ENCODE measurements around the gene EFNA5.
A peak's percentile ranks its signal among the peaks of the same experiment; 100 is the strongest.

EFNA5 gene

DNA sequence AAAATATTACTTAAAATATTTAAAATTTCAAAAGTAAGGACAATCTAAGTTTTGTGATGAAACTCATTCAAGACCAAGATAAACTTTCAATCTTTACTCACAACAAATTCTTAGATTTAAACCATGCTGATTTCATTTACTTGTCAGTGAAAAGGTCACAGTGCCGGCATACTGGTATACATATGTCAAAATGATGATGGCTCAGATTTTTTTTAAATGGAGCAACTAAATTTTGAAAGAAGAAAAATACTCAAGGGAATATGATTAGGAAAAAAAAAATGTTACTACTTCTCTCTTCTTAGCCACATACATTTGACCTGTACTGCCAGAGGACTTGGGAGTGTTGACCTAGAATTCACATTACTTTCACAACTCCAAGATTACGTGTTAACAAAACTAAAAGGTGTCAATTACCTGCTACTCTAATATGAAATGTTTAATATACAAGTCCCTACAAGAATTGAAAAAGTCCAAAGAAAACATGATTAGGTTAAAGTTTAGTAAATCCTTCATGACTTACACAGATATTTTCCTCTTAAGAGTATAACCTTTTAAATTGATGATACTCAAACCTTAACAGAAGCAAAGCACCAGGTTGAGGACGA is 4.6 kb downstream of the EFNA5 start:
- TF ChIP-seq OSR1 (CRISPR knock-in tag; IDR thresholded peaks at IDR 0.05): no peak
- no peak for TF ChIP-seq ZNF70 (CRISPR knock-in tag; IDR thresholded peaks at IDR 0.05)
- no peak for TF ChIP-seq RARB (CRISPR knock-in tag; IDR thresholded peaks at IDR 0.05)
- no peak for ATAC-seq

DNA sequence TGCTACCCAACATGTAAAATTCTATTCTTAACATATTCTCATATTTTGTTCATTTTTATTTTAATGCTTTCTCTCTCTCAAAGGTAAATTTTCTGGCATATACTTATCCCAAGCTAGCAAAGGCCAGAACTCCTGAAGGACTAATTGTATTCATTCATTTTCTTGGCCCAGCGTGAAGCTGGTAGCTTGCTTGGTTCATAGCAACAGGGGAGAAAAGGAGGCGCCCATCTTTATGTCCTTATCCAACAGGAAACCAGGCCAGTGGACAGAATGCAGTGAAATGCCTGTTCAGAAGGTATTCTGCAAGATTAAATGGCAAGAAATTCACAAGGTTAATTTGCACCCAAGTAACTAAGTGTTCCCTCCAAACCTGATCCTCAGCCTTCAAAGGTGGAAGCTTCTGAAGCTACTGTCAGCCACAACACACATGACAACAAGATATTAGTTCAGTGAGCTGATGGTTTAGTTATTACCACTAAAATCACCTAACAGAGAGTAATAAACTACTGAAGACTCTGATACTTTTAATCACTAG is 5.6 kb downstream of the EFNA5 start:
- TF ChIP-seq ARNTL (CRISPR knock-in tag; IDR thresholded peaks at IDR 0.05; ENCODE audit: borderline replicate concordance, low read depth) (no peak), BACH2 (CRISPR knock-in tag; IDR thresholded peaks at IDR 0.05; ENCODE audit: borderline replicate concordance) (no peak)
- ATAC-seq: no peak

DNA sequence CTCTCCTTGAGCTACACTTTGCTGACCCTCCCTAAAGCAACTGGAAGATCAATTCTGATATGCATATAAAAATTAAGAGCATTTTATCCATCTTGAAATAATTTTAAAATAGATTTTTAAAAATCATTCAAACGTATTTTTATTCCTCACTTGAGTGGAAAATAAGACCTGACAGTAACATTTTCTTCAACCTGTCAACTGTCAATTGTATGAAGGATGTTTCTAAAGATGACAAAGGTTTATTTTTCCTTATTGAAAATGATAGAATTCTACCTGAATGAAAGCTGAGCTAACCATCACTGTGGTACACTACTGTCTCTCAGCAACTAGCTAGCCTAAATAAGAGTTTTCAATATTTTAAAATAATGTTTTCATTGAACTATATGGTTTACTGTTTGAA is 7.0 kb downstream of the EFNA5 start:
- ATAC-seq: no peak
- TF ChIP-seq, protein P1, sequence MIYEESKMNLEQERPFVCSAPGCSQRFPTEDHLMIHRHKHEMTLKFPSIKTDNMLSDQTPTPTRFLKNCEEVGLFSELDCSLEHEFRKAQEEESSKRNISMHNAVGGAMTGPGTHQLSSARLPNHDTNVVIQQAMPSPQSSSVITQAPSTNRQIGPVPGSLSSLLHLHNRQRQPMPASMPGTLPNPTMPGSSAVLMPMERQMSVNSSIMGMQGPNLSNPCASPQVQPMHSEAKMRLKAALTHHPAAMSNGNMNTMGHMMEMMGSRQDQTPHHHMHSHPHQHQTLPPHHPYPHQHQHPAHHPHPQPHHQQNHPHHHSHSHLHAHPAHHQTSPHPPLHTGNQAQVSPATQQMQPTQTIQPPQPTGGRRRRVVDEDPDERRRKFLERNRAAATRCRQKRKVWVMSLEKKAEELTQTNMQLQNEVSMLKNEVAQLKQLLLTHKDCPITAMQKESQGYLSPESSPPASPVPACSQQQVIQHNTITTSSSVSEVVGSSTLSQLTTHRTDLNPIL (CRISPR knock-in tag; IDR thresholded peaks at IDR 0.05; ENCODE audit: low read depth): no peak
- TF ChIP-seq TOX (CRISPR knock-in tag; IDR thresholded peaks at IDR 0.05; ENCODE audit: borderline replicate concordance) (no peak), ESRRG (CRISPR knock-in tag; IDR thresholded peaks at IDR 0.05) (no peak), OSR1 (CRISPR knock-in tag; IDR thresholded peaks at IDR 0.05) (no peak), RARB (CRISPR knock-in tag; IDR thresholded peaks at IDR 0.05) (no peak), SNAI2 (CRISPR knock-in tag; IDR thresholded peaks at IDR 0.05) (no peak), ZNF8 (CRISPR knock-in tag; IDR thresholded peaks at IDR 0.05) (no peak), ZFP3 (CRISPR knock-in tag; IDR thresholded peaks at IDR 0.05) (no peak), PPARA (CRISPR knock-in tag; IDR thresholded peaks at IDR 0.05; ENCODE audit: borderline replicate concordance) (no peak), CSDC2 (CRISPR knock-in tag; IDR thresholded peaks at IDR 0.05) (no peak), ZNF565 (CRISPR knock-in tag; conservative IDR thresholded peaks at IDR 0.05; ENCODE audit: low read depth) (no peak), ZFP30 (CRISPR knock-in tag; IDR thresholded peaks at IDR 0.05) (no peak), GLIS3 (CRISPR knock-in tag; IDR thresholded peaks at IDR 0.05) (no peak), ARNTL (CRISPR knock-in tag; IDR thresholded peaks at IDR 0.05; ENCODE audit: borderline replicate concordance, low read depth) (no peak), ZNF70 (CRISPR knock-in tag; IDR thresholded peaks at IDR 0.05) (no peak)
- TF ChIP-seq, protein P2, sequence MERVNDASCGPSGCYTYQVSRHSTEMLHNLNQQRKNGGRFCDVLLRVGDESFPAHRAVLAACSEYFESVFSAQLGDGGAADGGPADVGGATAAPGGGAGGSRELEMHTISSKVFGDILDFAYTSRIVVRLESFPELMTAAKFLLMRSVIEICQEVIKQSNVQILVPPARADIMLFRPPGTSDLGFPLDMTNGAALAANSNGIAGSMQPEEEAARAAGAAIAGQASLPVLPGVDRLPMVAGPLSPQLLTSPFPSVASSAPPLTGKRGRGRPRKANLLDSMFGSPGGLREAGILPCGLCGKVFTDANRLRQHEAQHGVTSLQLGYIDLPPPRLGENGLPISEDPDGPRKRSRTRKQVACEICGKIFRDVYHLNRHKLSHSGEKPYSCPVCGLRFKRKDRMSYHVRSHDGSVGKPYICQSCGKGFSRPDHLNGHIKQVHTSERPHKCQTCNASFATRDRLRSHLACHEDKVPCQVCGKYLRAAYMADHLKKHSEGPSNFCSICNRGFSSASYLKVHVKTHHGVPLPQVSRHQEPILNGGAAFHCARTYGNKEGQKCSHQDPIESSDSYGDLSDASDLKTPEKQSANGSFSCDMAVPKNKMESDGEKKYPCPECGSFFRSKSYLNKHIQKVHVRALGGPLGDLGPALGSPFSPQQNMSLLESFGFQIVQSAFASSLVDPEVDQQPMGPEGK (CRISPR knock-in tag; IDR thresholded peaks at IDR 0.05; ENCODE audit: borderline replicate concordance): no peak

DNA sequence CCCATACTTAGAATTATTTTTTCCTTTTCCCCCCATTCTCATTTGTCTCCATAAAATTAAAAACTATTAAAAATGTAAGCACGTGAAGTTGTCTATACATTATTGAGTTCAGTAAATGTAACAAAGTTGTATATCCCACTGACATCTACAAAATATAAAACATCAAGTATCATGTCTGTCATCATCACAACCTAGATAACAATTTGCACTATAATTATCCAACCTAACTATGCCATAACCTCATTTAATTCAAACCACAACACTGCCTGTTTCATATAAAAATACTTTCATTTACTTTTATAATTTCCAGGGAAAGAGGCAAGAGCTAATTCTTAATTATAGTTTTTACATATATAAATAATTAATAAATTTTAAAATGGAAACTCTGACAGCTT is 9.1 kb downstream of the EFNA5 start:
- TF ChIP-seq ZC3H10 (CRISPR knock-in tag; IDR thresholded peaks at IDR 0.05) (no peak), TCF4 (CRISPR knock-in tag; IDR thresholded peaks at IDR 0.05; ENCODE audit: borderline replicate concordance) (peak; percentile 26; the same call in 1 of the 2 replicates)
- ATAC-seq: no peak

DNA sequence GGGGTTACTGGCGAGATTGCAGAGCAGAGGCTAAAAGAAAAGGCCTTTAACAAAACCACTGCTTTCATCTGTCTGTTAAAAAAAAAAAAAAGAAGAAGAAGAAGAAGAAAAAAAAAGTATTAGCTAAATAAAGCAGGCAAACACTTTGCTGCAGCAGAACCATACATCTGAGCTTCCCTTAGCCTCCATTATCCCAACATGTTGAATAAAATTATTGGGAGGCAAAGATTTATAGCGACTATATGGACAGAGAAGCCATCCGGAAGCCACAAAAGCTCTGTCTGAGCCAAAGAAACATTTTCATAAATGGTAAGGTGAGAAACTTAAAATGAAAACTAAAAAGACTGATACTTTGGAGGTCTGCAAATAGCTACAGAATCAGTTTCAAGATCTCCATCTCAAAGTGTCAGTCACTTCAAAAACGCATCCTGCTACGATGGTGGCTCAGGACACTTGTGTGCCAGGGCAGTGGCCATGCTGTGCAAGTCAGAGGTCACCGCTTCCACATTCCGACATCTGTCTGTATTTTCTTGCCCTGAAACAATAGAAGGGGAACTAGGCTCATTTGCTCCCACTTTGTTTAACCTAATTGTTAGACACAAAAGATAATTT is 9.6 kb downstream of the EFNA5 start:
- no peak for TF ChIP-seq BACH2 (CRISPR knock-in tag; IDR thresholded peaks at IDR 0.05; ENCODE audit: borderline replicate concordance)
- TF ChIP-seq ARNTL (CRISPR knock-in tag; IDR thresholded peaks at IDR 0.05; ENCODE audit: borderline replicate concordance, low read depth): no peak
- TF ChIP-seq, protein P2 (CRISPR knock-in tag; IDR thresholded peaks at IDR 0.05; ENCODE audit: borderline replicate concordance): no peak
- no peak for TF ChIP-seq PPARA (CRISPR knock-in tag; IDR thresholded peaks at IDR 0.05; ENCODE audit: borderline replicate concordance)
- TF ChIP-seq ZFP30 (CRISPR knock-in tag; IDR thresholded peaks at IDR 0.05): no peak
- TF ChIP-seq, protein P3, sequence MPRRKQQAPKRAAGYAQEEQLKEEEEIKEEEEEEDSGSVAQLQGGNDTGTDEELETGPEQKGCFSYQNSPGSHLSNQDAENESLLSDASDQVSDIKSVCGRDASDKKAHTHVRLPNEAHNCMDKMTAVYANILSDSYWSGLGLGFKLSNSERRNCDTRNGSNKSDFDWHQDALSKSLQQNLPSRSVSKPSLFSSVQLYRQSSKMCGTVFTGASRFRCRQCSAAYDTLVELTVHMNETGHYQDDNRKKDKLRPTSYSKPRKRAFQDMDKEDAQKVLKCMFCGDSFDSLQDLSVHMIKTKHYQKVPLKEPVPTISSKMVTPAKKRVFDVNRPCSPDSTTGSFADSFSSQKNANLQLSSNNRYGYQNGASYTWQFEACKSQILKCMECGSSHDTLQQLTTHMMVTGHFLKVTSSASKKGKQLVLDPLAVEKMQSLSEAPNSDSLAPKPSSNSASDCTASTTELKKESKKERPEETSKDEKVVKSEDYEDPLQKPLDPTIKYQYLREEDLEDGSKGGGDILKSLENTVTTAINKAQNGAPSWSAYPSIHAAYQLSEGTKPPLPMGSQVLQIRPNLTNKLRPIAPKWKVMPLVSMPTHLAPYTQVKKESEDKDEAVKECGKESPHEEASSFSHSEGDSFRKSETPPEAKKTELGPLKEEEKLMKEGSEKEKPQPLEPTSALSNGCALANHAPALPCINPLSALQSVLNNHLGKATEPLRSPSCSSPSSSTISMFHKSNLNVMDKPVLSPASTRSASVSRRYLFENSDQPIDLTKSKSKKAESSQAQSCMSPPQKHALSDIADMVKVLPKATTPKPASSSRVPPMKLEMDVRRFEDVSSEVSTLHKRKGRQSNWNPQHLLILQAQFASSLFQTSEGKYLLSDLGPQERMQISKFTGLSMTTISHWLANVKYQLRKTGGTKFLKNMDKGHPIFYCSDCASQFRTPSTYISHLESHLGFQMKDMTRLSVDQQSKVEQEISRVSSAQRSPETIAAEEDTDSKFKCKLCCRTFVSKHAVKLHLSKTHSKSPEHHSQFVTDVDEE (CRISPR knock-in tag; IDR thresholded peaks at IDR 0.05): no peak
- TF ChIP-seq OSR1 (CRISPR knock-in tag; IDR thresholded peaks at IDR 0.05): no peak
- ATAC-seq: no peak
